Central memory CD8-positive, alpha-beta T cell (primary cell): ENCODE data around the gene PRCP.

Experiments used
- ATAC-seq: fragments of 150-1000 bp; cut with Tn5 transposase; replicated peaks from 2 replicates; pipeline ENCODE4 v1.10.0; 2022; ENCODE audit warnings: mild to moderate bottlenecking, moderate FRiP score, moderate number of reproducible peaks; ENCODE audit not compliant: poor library complexity, severe bottlenecking; ENCODE audit errors: extremely low read depth
- DNase-seq, 2 donors: peaks; one replicate each; pipeline ENCODE4 v3.0.0; 2021; ENCODE audit warnings: low spot score in 2 of 2
- H3K27ac Mint-ChIP-seq: one replicate; pipeline ENCODE4 v1.8.0; 2022; ENCODE audit warnings: low read depth, mild to moderate bottlenecking, moderate library complexity, mixed read lengths
- H3K27me3 Mint-ChIP-seq: one replicate; pipeline ENCODE4 v1.8.0; 2022; ENCODE audit warnings: mixed read lengths
- H3K36me3 Mint-ChIP-seq: one replicate; pipeline ENCODE4 v1.8.0; 2022; ENCODE audit warnings: mild to moderate bottlenecking, moderate library complexity, mixed read lengths; ENCODE audit not compliant: insufficient read depth
- H3K4me1 Mint-ChIP-seq: one replicate; pipeline ENCODE4 v1.8.0; 2022; ENCODE audit warnings: mixed read lengths
- H3K4me3 Mint-ChIP-seq: one replicate; pipeline ENCODE4 v1.8.0; 2022; ENCODE audit warnings: mild to moderate bottlenecking, moderate library complexity, mixed read lengths
- H3K9me3 Mint-ChIP-seq: one replicate; pipeline ENCODE4 v1.8.0; 2022; ENCODE audit warnings: mixed read lengths

PRCP gene

DNA sequence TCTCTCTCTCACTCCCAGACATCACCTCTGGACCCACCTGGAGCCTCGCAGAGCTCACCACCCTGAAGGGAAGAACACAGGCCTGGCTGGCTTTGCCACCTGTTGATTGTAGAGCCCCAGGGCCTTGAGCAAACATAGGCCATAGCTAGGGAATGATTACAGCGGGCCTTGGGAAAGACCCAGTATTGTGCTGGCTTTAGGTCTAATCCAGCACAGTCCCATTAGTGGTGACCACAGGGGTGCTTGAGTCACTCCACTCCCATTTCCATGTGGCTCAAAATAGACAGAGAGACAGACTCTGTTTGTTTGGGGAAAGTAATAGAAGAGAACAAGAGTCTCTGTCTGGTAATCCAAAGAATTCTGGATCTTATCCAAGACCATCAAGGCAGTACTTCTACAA, 123.9 kb downstream of the PRCP start:
- ATAC-seq, result no peak
- Mint-ChIP-seq H3K36me3 (no peaks in the 10 kb centered on the region), H3K4me3 (no peak overlapping the region), H3K27ac (no peak overlapping the region), H3K27me3 (peaks cover 31% of the 10 kb centered on the region), H3K9me3 (peaks cover 13% of the 10 kb centered on the region), H3K4me1 (no peaks in the 10 kb centered on the region)
- DNase-seq, result no peak

GRCh38 chr11:82775736-82776346, 124.4 kb downstream of the PRCP start:
- Mint-ChIP-seq H3K4me1 (no peaks in the 10 kb centered on the region), H3K36me3 (no peaks in the 10 kb centered on the region), H3K27me3 (peaks cover 31% of the 10 kb centered on the region), H3K9me3 (peaks cover 9% of the 10 kb centered on the region), H3K4me3 (no peak overlapping the region), H3K27ac (no peak overlapping the region)
- no peak for DNase-seq
- ATAC-seq, result no peak

- Mint-ChIP-seq H3K27ac (no peak overlapping the region), H3K36me3 (no peaks in the 10 kb centered on the region), H3K27me3 (peaks cover 31% of the 10 kb centered on the region), H3K4me1 (no peaks in the 10 kb centered on the region), H3K9me3 (peaks cover 9% of the 10 kb centered on the region), H3K4me3 (no peak overlapping the region)
- no peak for DNase-seq
- ATAC-seq, result no peak
Measured at GRCh38 chr11:82775218-82775617, 125.0 kb downstream of the PRCP start.
